HG03108 (cell line): ENCODE measurements around the gene DNMT1.

Source experiments
- ATAC-seq: cut with Tn5 transposase; IDR thresholded peaks from one replicate; pipeline ENCODE4 v1.9.1; 2021; ENCODE audit warnings: moderate library complexity; ENCODE audit not compliant: unreplicated experiment

The DNMT1 gene

DNA sequence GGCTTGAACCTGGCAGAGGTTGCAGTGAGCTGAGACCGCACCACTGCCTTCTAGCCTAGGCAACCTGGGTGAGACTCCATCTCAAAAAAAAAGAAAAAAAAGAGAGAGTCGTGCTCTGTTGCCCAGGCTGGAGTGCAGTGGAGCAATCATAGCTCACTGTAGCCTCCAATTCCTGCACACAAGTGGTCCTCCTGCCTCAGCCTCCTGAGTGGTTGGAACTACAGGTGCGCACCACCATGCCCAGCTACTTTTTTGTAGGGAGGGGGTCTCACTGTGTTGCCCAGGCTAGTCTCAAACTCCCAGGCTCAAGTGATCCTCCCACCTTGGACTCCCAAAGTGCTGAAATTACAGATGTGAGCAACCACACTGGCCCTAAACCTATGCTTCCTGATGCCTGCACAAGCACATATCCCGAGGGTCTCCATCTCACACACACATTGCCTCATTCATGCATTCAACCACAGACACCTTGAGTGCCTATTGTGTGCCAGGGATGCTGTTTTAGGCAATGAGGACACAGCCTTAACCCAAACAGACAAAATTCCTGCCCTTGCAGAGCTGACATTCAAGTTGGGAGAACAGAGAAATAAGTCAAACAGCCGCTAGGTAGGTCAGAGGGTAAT is 94.5 kb downstream of the DNMT1 start:
- no peak for ATAC-seq

- no peak for ATAC-seq
Measured at GRCh38 chr19:10096615-10096963, 98.2 kb downstream of the DNMT1 start.

DNA sequence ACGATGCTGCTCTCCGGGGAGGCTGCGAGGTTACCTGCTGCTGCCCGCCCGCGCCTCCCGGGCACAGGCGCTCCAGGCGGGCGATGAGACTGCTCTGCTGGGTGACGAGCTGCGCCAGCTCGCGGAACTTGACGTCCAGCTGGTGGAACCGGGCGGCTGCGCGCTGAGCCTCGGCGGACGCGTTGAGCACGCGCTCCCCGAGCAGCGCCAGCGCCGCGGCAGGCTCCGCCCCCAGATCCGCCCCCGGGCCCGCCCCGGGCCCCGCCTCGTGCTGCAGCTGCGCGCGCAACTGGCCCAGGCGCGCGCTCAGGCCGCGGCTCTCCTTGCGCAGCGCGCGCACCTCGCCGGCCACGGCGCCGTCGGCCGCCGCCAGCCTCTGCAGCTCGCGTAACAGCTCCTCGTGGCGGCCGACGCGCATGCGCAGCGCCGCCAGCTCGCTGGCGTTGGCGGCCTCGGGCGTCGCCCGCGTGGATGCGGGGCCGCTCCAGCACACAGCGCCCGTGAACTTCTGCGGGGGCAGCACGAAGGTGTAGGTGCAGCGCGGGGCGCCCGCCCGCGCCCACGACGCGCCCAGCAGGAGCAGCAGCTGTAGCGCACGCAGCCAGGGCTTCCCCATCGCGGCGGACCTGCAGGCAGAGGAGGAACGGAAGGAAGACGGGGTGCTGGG is 98.7 kb downstream of the DNMT1 start:
- ATAC-seq = peak; percentile 58

DNA sequence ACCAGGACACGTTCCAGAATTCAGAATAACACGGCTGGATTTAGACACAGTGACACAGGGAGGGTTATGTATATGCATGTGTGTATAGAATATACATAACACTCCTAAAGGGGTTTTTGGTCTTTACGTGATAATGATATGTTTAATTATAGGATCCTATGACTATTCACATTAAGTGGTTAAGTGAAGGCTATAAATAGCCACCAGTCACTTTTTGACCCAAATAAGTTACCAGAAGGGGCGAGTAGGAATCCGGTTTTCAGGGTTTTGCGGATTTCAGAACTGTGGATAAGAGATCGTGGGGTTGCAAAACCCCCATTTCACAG is 99.2 kb downstream of the DNMT1 start:
- ATAC-seq = no peak

GRCh38 chr19:10093295-10094186 is 101.2 kb downstream of the DNMT1 start:
- ATAC-seq = no peak

DNA sequence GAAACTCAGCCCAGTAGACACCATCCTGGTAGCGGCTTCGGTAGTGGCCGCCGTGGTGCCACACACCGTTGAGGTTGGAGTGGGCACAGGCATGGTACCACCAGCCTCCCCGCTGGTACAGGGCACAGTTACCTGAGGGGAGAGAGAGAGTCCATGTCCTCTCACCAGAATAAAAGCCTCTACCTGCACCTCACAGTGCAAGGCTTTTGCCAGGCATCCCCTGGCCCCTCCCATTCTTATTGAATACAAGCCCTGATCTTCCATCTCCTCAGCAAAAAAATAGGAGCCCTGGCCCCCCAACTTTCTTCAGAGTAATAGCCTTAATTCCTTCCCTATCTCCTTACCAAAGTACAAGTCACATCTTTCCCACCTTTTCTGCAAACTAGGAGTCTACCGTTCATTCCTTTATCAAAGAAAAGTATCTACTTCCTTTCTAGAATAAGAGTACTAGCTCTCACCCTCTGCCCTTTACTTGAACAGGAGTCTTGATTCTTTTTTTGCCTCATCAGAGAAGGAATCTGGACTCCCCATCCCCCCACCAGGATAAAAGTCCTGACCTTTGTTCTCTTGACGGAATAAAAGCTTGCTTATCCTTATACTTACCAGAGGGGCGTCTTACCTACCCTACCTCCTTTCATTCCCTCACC is 102.0 kb downstream of the DNMT1 start:
- ATAC-seq = no peak

- ATAC-seq = no peak
Measured at GRCh38 chr19:10091895-10092641, 102.7 kb downstream of the DNMT1 start.

DNA sequence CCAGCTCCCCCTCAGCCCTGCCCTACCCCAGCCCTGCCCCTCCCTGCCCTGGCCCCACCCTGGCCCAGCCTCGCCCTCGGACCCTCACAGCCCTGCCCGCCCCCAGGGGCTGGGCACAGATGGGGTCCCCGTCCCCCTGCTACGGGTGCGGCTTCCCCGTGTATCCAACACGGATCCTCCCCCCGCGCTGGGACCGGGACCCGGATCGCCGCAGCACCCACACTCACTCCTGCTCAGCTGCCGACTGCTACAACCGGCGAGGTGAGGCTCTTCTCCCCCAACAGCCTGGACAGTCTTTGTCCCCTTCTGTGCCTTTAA is 103.4 kb downstream of the DNMT1 start:
- ATAC-seq = no peak

- no peak for ATAC-seq
Measured at GRCh38 chr19:10089801-10090375, 104.9 kb downstream of the DNMT1 start.

DNA sequence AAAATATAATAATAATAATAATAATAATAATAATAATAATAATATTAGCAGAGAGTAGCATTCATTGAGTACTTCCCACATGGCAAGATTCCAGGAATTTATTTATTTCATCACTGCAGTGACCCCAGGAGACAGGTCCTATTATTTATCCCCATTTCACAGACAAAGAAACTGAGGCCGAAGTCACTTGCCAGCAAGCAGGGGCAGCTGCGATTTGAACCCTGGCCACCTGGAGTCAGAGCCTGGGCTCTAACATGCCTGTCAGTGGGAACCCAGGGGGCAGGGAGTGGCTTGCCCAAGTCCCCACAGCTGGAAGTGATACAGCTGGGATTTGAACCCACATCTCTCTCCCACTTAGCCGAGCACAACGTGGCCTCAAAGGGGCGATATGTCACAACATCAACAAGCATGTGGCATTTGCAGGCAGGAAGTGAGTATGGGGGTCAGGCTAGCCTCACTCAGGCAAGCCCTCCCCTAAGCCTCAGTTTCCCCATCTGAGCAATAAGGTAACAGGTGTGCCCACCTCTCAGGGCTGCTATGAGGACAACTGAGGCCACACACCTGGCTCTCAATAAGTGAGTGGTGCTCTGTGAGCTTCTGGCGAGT is 105.7 kb downstream of the DNMT1 start:
- ATAC-seq = no peak

DNA sequence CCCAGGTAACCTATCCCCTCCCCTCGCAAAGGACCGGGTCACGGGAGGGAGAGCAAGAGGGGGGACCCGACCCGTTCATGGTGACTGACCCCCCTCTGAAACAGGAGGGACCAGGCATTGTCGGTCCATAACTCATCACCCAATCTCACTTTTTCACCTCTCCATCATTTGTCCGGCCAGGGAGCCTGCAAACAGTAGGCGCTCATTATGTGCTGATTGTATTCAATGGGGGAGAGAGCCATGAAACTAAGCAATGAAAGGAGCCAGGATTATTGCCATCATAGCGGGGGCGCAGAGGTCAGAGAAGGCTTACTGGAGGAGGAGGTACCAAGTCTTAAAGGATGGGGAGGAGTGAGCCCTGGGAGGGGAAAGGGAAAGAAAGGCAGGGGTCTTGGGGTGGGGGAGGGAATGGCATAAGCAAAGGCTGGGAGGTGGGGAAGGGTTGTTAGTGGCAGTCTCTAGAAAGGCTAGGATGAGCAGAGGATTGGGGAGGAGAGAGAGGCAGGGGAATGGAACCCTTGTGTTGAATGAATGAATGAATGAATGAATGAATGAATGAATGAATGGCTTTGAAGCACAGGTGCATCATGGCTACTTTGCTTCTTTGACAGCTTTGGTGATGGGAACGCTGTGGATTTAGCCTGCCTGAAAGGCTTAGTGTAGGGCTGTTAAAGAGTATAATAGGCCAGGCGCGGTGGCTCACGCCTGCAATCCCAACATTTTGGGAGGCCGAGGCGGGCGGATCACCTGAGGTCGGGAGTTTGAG is 107.3 kb downstream of the DNMT1 start:
- ATAC-seq = no peak

DNA sequence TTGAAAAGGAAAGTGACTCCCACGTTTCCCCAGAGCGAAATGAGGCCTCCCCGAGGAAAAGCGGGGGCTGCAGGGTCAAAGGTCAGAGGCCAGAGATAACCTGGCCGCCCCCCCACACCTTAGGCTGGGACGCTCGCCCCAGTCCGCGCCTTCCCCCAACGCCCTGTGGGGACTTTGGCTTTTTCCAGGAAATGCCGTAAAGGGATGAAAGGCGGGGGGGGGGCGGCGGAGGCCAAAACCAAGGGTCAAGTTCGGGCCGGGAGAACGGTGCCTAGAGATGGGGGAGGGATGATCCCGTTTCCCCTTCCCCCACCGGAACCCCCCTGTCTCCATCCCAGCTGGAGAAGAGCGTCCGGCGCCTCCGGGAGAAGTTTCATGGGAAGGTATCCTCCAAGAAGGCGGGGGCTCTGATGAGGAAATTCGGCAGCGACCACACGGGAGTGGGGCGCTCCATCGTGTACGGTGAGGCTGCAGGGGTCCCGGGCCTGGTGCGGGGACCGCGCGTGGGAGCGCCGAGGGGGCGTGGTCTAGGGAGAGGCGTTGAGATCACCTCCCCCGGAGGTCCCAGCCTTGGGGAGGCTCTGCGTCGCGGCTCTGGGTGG is 108.1 kb downstream of the DNMT1 start:
- ATAC-seq = no peak

- peak; percentile 80 for ATAC-seq
Measured at GRCh38 chr19:10085641-10086590, 108.8 kb downstream of the DNMT1 start, which contains the start of gene SHFL. Gene SHFL (plus strand): TSS chr19:10086317. CDS start chr19:10086428, 111 bp downstream.

GRCh38 chr19:10084803-10085202 is 110.0 kb downstream of the DNMT1 start:
- no peak for ATAC-seq

GRCh38 chr19:10083911-10084310 is 110.8 kb downstream of the DNMT1 start:
- ATAC-seq = no peak
